GM21526 (cell line): ENCODE results near the gene SNX5.

ENCODE experiments used
- ATAC-seq: cut with Tn5 transposase; IDR thresholded peaks from one replicate; pipeline ENCODE4 v1.9.1; 2021; ENCODE audit warnings: moderate library complexity; ENCODE audit not compliant: unreplicated experiment, low FRiP score

Gene SNX5

GRCh38 chr20:17925141-17925939, 43.3 kb downstream of the SNX5 start:
- no peak for ATAC-seq

- ATAC-seq = no peak
Measured at GRCh38 chr20:17921774-17922173, 46.8 kb downstream of the SNX5 start.

DNA sequence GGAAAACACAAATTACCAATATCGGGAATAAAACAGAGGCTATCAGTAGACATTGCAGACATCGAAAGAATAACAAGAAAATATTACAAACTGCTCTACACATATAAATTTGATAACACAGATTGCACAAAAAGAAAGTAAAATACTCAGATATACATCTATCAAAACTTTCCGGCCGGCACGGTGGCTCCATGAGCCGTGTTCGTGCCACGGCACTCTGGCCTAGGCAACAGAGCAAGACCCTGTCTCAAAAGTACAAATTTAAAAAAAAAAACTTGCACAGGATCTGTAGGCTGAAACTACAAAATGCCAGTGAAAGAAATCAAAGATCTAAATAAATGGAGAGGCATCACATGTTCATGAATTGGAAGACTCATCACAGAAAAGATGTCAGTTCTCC, 49.4 kb downstream of the SNX5 start:
- no peak for ATAC-seq

DNA sequence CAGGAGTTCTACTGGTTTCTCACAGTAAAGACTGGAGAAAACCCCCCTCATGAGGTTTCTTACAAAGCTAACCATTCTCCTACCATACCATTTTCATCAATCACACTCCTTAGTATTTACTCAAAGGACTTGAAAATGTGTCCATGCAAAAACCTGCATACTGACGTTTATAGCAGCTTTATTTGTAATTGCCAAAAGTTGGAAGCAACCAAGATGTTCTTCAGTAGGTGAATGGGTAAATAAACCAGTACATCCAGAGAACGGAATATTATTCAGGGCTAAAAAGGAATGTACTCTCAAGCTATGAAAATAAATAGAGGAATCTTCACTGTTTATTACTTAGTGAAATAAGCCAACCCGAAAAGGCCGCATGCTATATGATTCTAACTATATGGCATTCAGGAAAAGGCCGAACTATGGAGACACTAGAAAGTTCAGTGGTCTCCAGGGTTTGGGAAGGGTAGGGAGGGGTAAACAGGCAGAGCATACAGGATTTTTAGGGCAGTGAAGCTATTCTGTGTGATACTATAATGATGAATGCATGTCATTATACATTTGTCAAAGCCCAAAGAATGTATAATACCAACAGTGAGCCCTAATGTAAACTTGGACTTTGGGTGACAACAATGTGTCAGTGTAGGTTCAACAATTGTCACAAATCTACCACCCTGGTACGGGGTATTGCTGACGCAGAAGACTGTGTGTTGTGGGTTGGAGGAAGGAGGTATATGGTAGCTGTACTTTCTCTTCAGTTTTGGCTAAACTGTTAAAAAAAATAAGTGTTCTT, 50.6 kb downstream of the SNX5 start:
- no peak for ATAC-seq

DNA sequence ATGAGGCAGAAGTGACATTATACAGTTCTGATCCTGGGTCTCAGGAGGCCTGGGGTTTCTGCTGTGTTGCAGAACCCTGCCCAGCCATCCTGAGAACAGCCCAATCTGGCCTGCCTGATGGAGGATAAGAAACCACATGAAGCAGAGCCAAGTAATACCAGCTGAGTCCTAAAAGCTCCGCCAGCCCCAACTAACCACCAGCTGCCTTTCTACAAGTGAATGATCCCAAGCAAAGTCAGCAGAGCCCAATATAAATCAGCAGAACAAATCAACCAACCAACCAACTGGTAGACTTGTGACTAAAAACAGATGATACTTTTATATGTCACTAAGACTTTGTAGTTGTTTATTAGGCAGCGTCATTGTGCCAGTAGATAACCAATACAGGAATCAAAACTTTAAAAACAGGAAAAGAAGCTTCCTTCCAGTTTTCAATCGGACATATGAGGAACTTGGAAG, 52.1 kb downstream of the SNX5 start:
- ATAC-seq = no peak

GRCh38 chr20:17914957-17915356, 53.6 kb downstream of the SNX5 start:
- ATAC-seq = no peak

GRCh38 chr20:17912916-17913315, 55.7 kb downstream of the SNX5 start:
- ATAC-seq = no peak

GRCh38 chr20:17911927-17912326, 56.7 kb downstream of the SNX5 start:
- no peak for ATAC-seq

DNA sequence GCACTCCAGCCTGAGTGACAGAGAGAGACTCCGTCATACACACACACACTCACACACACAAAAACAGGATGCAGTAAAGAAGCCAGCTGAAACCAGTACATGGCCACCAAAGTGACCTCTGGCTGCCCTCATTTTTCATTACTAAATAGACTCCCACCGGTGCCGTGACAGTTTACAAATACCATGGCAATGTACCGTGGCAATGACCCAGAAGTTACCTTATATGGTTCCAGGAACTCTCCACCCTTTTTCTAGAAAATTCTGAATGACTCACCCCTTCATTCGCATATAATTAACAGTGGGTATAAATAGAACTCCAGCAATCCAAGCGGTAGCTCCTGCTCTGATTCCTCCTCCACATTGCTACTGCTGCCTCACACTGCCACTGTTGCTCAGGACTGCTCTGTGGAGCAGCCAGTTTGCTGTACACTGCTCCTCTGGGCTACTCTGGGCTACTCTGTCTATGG, 57.7 kb downstream of the SNX5 start:
- no peak for ATAC-seq

GRCh38 chr20:17909869-17910321, 58.7 kb downstream of the SNX5 start:
- no peak for ATAC-seq

- no peak for ATAC-seq
Measured at GRCh38 chr20:17905544-17905943, 63.0 kb downstream of the SNX5 start.

GRCh38 chr20:17904027-17904426, 64.6 kb downstream of the SNX5 start:
- ATAC-seq = no peak

DNA sequence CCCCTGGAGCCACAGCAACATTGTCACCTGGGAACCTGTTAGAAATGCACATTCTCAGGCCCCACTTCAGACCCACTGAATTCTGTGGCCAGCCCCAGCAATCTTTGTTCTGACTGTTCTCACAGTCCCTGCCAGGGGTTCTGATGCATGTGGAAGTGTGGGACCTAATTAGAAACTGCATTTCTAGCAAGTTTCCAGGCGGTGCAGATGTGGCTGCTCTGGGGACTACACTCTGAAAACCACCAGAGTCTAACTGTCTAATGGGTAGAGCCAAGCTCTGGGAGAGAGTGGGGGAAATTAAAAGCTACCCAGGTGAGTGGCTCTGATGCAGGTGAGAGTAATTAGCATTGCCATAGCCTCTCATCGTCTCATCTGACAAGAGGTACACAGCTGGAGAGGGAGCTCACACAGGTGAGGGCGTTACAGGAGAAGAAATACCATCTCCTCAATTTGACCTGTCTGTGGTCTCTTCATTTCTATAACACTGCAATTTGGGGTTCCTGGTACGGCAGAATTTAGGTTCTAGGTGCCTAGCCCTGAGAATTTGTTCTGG, 66.0 kb downstream of the SNX5 start:
- no peak for ATAC-seq

DNA sequence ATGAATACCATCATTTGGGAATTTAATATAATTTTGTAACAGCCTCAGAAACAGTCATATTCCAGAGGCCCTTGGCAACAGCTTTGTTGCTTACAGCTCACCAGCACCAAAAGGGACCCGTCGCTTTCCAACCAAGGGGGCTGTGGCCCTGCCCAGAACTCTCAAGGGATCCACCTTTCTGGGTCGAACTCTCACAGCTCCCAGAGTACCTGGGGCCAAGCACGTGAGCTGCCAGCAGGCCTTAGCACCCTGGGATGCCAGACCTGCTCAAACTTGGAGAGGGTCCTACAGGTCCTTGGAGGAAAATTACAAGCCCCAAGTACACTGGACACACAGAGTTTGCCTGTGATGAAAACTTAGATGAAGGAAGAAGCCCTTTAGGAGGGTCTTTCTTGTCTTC, 66.6 kb downstream of the SNX5 start:
- ATAC-seq = no peak

GRCh38 chr20:17898548-17898994, 70.0 kb downstream of the SNX5 start:
- ATAC-seq = no peak

- no peak for ATAC-seq
Measured at GRCh38 chr20:17897566-17898307, 70.9 kb downstream of the SNX5 start.

DNA sequence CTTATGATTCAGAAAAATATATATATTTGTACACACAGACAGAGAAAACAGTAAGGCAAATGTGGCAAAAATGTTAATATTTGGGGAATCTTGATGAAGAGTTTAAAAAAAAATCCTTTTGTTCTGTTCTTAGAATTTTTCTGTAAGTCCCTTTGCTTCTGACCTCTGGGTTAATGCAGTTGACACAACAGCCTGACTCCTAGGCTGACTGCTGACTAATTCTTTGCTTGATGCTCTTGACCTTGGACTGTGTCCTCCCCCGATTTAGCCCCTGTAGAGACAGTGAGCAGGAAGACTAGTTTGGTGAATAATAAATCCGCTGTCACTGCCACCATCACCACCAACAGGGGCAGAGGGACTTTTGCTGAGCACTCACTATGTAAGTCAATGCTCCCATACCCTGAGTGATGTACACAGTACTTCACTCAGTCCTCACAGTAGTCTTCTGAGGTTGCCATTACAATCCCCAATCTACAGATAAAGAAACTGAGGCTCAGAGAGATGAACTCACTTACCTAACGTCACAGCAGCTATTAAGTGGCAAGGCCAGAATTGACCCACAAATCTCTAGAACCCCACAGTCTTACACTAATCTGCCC, 71.7 kb downstream of the SNX5 start:
- no peak for ATAC-seq

GRCh38 chr20:17896193-17896723, 72.3 kb downstream of the SNX5 start:
- no peak for ATAC-seq

DNA sequence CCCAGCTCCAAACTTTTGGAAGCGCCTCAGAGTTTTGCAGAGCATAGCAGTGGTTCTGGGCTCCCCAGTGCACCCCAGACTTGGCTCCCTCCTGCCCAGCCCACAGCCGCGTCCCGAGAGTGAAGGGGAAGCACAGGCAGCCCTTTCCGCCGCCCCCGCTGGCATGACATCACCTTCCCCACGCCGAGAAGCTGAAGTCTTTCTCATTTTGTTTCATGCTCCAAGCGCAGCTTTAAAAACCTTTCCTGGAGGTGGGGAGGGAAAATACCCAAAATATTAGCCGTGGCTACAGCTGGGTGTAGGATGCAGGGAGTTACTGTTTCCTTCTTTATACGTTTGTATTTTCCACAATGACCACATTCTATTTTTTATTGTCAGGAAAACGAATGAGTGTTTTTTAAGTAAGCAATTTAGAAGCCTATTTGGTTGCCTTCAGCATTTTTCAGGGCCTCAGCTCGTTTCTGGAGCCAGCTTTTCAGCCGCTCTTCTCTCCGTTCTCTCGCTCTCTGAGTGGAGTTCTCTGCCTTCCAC, 72.9 kb downstream of the SNX5 start:
- ATAC-seq = no peak

DNA sequence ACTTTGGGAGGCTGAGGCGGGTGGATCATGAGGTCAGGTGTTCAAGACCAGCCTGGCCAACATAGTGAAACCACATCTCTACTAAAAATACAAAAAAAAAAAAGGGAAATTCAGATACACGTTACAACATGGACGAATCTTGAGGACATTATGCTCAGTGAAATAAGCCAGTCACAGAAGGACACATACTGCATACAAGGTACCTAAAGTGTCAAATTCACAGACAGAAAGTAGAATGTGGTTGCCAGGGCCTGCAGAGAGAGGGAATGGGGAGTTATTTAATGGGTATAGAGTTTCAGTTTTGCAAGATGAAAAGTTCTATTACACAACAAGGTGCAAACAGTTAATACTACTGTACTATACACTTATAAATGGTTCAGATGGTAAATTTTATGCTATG, 75.1 kb downstream of the SNX5 start:
- no peak for ATAC-seq
